CD4-positive, alpha-beta T cell treated with Interleukin-2 at 100 ng/mL for 4 hours (primary cell): ENCODE results near the gene KCNC1.

Experiments
- DNase-seq: peaks from one replicate; pipeline ENCODE4 v3.0.0-alpha.2; 2020; ENCODE audit warnings: low spot score

KCNC1 gene

GRCh38 chr11:17793642-17794170, 59.1 kb downstream of the KCNC1 start:
- no peak for DNase-seq

DNA sequence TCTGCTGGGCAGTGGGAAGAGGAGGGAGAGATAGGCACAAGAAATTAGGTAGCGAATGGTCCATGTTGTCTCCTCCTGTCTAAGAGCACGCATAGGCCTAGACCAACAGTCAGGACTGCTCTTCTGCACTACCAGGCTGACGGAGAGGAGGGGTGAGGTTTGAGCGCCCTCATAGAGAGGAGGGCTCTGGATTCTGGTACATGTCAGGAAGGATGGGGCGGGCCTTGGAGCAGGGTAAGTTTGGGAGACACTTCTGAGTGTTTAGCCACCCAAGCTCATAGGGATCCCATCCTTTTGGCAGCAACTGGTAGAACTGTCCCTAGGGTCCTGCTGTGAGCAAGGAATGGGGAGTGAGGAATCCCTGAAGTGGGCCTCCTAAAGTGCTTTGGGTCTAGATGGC, 60.4 kb downstream of the KCNC1 start:
- DNase-seq, result no peak

DNA sequence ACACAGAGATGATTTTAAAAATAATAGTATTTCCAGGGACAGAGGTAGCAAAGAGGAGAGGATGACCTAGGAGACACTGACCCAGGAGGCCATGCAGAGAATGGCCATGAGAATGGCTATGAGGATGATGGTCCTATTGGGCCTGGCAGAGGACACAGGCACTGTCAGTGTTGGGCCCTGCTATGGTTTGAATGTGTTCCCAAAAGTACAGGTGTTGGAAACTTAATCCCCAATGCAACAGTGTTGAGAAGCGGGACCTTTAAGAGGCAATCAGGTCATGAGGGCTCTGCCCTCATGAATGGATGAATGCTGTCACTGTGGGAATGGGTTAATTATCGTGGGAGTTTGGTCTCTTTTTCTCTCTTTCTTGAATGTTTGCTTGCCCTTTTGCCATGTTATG, 61.6 kb downstream of the KCNC1 start:
- DNase-seq, result no peak

GRCh38 chr11:17798253-17798652, 63.7 kb downstream of the KCNC1 start:
- no peak for DNase-seq

- no peak for DNase-seq
Observed at GRCh38 chr11:17798716-17799115, 64.1 kb downstream of the KCNC1 start.

DNA sequence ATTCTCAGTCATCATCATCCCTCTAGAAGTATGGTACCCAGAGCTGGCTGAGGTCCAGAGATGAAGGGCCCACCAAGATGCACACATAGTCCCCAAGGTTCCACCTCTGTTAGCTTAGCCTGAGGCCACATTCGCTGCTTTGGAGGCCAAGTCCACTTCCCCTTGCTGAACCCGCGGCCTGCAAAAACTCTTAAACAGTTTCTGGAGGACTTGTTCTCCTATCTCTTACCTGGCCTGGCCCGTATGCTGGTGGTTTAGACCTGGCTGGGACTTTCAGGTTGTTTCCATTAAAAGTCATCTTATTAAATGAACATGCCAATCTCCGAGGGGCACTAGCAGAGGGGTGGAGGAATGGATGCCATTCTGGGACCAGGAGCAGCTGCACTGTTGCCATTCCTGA, 64.6 kb downstream of the KCNC1 start:
- DNase-seq, result no peak

GRCh38 chr11:17801166-17801565, 66.6 kb downstream of the KCNC1 start:
- no peak for DNase-seq

GRCh38 chr11:17802491-17802890, 67.9 kb downstream of the KCNC1 start:
- DNase-seq, result no peak

DNA sequence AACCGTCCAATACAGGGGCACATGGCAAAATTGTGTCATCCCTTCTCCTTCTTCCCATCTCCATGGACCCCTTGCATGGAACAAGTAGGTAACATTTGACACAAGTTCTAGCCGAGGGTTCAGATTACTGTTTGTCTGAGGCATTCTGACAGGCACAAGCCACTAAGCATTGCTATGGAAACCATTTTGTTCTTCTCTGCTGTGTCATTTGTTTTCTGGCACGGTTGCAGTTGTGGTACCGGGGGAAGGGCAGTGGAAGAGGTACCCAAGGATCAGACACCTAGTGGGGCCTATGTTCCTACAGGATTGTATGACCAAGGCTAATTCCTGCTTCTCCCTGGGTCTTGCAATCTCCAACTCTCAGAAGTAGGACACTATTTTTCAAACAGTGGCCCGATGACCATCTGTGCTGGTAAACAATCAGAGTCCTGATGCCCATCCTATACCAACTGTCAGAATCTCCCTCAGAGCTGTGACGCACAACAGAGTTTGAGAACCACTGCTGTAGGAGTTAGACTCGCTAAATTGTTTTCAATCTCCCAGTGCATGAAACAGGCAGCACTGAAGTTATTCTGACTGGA, 69.3 kb downstream of the KCNC1 start:
- no peak for DNase-seq

DNA sequence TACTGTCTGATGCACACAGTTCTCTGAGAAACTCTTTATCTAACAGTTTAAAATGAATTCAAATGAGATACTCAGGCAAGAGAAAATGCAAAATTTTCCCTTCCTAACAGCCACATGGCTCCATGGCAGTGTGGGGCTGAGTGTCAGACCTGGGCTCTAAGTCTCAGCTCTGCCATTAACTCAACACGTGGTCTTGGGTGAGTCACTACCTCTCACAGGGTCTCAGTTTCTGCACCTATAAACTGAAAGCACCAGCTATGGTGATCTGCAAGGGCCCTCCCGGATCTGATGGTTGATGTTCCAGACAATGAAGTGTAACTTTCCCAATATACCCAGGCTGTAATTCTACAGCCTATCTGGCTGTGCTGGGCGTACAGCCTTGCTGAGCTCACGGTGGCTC, 70.5 kb downstream of the KCNC1 start:
- DNase-seq, result no peak

- no peak for DNase-seq
Observed at GRCh38 chr11:17805873-17806272, 71.3 kb downstream of the KCNC1 start.

GRCh38 chr11:17807034-17807433, 72.5 kb downstream of the KCNC1 start:
- DNase-seq, result no peak

DNA sequence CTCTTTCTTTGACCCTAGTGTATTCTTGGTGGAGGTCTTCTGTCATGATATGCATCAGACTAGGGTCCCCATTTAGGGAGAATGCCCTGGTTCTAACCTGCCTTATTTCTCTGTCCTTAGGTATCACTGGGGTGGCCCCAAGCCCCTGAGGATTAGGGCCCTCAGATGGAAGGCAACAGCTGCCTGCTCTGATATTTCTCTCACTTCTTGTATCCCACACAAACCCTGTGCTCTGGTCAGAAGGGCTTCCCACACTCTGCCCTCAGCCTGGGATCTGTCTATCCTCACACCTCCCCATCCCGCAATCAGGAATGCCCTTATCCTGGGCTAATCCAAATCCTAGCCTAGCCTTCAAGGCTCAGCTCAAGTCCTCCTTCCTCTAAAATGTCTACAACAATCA, 75.5 kb downstream of the KCNC1 start:
- DNase-seq, result no peak

DNA sequence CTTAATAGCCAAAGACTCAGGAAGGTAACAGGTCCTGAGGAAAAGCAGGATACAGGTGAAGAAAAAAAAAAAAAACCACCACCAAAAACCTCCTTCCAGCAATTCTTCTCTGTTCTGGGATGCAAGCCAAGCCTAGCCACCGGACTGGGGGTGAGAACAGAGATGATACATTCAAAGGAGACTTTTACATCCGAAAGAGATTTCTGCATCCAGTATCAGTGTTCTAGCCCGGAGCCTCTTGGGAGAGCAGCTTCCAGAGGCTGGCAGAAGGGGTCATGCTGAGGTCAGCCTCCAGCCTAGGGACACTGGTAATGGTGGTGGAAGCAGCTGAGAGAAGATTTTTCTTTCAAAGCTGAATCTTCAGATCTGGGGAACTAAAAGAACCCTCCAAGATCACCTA, 76.2 kb downstream of the KCNC1 start:
- no peak for DNase-seq

DNA sequence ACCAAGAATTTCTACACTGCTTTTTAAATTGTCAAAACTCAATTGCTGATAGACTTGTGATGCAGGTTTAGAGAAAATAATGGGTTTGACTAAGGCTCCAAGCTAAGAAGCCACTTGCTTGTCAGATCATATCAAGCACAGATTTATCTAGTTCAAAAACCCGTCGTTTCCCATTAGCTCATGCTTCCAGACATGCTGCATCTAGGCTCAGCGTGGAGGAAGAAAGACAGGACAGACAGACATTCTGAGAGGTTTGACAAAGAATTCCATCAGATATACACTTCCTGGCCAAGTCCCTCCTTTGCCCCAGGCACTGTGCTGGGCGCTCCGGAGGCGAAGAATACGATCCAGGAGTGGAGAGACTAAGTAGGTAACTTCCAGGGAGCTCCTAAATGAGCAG, 76.8 kb downstream of the KCNC1 start:
- DNase-seq, result no peak

DNA sequence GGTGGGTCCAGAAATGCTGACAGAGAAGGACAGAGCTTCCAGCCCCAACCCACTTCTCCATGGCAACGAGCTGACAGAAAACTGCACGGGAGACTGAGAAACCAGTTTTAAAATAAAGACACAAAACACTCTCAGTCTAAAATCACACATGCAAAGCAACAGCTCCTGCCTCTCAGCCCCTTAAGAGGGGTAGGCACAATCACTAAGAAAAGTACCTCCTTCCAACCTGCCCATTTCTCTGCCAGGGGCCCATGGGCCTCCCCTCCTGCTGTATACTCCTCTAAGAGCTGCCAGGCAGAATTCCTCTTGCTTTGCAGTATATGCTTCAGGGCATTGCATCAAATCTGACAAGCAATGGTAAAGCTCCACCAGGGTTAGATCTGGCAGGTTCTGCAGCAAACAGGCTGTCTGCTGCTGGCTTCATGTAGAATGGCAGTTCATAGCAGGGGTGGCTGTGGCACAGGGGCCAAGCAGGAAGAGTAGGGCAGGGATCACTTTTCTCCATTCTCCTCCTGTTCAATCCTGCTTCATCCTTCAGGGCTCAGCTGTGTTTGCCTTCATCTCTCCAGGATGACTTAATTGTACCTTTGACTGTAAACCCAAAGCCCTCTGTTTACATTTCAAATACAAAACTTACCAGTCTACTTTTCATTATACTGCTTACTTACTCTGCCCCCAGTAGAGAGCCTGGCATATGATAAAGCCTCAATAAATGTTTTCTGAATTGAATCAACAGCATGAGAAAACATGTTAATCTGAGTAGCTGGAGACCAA, 77.7 kb downstream of the KCNC1 start:
- DNase-seq, result no peak

DNA sequence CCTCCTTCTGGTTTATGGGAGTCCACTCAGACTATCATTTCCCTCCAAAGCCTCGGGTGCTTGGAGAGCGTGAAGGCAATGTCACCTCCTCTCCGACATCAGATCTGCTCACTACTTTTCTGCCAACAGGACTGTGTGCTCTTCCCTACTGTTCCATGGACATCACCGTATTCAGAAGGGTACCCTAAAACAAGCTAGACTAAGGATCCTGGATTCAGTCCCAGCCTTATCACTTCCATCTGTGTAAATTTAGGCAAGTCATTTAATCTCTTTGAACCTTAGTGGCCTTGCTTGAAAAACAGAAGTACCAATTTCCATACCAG, 78.2 kb downstream of the KCNC1 start:
- no peak for DNase-seq

DNA sequence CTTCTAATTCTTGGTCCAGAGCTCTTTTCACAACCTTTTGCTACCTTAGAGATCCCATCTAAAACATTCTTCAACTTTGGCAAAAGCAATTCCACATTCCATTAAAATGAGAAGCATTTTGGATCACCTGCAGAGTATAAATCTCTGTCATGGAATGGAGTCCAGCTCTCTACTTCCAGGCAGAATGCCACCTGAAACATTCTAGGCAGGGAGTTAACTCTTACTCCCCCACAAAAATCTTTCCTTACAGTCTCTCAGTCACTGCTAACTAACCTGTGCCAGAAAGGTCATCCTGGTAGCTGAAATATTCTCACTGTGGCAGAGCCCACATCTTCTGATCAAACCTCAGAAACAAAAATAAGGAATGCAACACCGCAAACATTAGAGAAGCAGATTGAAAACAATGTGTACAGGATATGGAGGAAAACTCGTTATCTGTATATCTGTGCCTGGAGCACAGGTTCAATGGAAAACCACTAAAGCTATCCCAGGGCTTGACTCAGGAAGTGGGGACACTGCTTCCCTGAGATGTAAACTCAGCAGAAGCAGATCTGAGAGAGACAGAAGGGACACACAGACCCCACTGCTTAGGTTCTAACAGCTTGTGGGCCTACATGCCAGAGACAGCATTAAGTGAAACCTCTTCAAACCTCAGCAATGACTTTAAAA, 78.9 kb downstream of the KCNC1 start:
- no peak for DNase-seq

DNA sequence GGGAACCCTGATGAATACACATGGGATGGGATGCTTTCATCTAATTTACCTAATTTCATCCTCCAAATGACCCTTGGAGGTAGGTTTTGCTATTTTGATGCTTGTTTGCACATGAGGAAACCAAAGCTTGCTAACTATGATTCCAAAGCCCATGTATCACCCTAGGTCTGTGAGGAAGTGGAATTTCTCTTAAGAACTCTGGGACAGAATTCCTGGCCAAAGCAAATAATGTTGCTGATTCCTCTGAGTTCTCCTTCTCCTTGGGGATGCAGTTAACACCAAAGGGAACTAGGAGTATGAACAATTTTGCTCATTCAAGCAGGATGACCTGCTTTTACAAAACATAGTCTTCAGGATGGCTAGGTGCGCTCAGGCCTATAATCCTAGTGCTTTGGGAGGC, 80.0 kb downstream of the KCNC1 start:
- no peak for DNase-seq

GRCh38 chr11:17816232-17816931, 81.8 kb downstream of the KCNC1 start:
- DNase-seq, result no peak

GRCh38 chr11:17821648-17822400, 87.2 kb downstream of the KCNC1 start:
- no peak for DNase-seq

- DNase-seq, result no peak
Observed at GRCh38 chr11:17822401-17822781, 87.8 kb downstream of the KCNC1 start.
